HG03159 (cell line): ENCODE measurements around the gene DNLZ.
"Not testable (repeated sequence)": the region's sequence is repeated elsewhere in the genome, so short reads cannot be mapped to it uniquely, and the experiment has no call there.

Source experiments
- ATAC-seq: cut with Tn5 transposase; IDR thresholded peaks from one replicate; pipeline ENCODE4 v1.9.1; 2021; ENCODE audit warnings: mild to moderate bottlenecking, moderate library complexity; ENCODE audit not compliant: unreplicated experiment

Gene DNLZ

GRCh38 chr9:136361754-136362449 lies 1.6 kb downstream of the DNLZ start:
- no peak for ATAC-seq

GRCh38 chr9:136361047-136361753 lies 2.3 kb downstream of the DNLZ start:
- ATAC-seq = no peak

- no peak for ATAC-seq
Observed at GRCh38 chr9:136359774-136360718, 3.5 kb downstream of the DNLZ start.

DNA sequence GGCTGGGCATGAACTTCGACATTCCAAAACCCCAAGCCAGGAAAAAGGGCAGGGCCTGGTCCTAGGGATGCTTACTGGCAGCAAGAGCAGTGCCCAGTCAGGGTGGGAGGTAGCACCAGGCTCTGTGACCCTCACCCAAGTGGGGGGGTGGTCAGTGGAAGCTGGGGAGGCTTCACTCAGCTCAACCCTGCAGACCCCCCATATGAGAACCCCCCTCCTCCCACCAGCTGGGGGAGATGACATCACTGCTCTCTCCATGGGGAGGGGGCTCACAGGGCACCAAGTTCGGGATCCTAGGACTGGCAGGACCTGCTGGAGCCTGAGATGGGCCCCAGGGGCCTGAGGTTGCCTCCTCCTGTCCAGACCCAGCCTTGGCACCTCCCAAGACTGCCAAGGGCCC lies 4.7 kb downstream of the DNLZ start:
- ATAC-seq = no peak

- no peak for ATAC-seq
Observed at GRCh38 chr9:136358016-136358415, 5.5 kb downstream of the DNLZ start.

DNA sequence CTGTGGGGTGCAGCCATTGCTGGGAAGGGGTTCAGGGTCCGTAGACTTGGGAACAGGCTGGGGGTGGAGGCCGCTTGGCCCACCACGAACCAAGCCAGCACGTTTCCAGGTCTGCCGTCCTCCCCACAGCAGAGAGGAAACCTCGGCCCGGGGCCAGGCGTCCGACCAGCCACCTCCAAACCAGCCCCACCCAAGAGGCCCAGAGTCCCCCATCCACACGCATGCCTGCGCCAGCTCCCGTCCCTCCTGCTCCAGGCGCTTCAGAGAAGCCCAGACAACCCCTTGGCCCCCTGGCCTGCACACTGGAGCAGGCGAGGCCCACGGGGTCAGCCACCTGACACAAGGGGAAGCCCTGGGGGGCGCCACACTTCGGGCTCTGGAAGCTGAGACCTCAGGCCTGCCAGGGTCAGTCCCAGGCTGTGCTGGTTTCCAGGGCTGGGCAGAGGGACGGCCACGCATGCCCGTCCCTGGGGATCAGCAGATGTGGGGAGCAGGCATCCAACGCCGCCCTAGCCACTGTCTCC lies 6.3 kb downstream of the DNLZ start:
- no peak for ATAC-seq

- ATAC-seq = no peak
Observed at GRCh38 chr9:136355616-136356557, 7.7 kb downstream of the DNLZ start.

DNA sequence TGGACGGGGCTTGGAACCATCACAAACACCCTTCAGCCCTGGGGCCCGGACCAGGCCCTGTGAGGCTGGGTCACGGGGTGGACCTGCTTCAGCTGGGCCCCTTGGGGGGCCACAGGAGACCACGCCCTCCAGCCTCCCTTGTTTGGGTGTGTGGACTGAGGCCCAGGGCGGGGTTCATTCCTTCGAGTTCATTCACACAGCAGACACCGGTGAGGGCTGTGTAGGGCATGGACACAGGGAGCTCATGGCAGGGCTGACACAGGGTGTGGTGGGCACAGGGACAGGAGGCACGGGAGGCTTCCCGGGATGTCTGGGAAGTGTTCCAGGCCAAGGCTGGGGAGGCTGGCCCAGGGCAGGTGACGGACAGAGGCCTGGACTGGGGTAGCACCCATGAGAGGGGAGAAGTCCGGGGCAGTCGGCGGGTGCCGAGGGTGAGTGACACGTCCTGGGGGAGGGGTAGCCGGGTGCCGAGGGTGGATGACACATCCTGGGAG lies 8.9 kb downstream of the DNLZ start:
- ATAC-seq = no peak

DNA sequence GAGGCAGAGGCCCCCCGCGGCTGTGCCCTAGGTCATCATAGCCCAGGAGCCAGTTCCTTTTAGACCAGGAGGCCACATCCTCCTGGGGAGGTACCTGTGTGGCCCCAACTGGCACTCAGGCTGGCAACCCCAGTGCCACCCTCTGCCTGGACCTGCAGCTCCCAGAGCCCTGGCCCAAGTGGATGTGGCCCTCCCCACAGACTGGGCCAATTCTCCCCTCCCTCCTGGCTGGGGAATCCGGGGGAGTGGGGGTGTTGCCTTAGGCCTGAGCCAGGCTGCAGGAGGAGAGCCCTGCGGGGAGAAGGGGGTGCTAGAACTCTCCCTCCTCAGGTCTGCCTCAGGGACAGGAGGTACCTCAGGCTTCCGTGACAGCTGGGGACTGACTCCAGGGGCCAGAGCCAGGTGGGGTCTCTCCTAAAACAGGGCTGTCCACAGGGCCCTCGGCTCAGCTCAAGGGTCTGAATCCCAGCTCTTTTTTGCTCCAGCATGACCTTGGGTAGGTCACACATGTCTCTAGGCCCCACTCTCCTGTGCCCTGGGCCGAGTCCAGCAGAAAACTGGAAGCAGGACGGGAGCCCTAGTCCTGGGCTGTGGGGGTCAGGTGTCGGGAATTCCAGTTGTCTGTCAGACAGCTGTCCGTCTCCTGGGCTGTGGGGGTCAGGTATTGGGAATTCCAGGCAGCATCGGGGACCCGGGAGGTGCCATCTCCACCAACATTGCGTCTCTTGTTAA lies 9.6 kb downstream of the DNLZ start:
- no peak for ATAC-seq

DNA sequence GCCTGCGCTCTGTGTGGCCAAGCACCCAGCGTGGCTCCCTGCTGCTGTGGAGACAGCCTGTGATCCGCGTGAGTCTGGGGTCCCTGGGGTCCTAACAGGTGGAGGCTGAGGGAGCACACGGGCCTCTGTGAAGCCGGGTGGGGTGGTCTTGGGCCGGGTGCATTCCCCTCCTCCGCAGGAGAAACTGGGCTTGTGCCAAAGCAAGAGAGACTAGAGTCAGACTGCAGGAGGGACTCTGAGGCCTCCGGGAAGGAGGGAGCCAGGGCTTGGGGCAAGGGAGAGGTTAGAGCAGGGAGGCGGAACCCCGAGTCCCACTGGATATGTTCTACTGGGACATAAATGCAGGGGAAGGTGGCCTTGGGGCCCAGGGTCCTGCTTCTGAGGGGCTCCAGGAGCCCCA lies 10.5 kb downstream of the DNLZ start:
- no peak for ATAC-seq

GRCh38 chr9:136352682-136353081 lies 10.9 kb downstream of the DNLZ start:
- ATAC-seq = no peak

GRCh38 chr9:136351868-136352267 lies 11.7 kb downstream of the DNLZ start:
- not testable (repeated sequence) for ATAC-seq

GRCh38 chr9:136351252-136351800 lies 12.2 kb downstream of the DNLZ start:
- ATAC-seq = no peak

DNA sequence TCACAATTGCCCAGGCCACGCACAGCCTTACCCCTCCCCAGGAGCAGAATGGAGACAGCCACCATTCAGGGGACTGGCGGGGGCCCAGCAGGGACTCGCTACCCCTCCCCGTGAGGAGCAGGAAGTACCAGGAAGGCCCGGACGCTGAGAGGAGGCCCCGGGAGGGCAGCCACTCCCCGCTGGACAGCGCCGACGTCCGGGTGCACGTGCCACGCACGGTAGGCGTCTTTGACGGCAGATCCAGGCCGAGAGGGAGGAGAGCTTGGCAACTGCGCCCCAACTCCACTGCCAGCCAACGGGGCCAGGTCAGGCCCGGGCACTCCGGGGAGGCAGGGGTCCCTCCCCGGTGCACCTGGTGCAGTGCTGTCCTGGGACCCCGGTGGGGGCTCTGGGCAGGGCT lies 14.0 kb downstream of the DNLZ start:
- no peak for ATAC-seq

DNA sequence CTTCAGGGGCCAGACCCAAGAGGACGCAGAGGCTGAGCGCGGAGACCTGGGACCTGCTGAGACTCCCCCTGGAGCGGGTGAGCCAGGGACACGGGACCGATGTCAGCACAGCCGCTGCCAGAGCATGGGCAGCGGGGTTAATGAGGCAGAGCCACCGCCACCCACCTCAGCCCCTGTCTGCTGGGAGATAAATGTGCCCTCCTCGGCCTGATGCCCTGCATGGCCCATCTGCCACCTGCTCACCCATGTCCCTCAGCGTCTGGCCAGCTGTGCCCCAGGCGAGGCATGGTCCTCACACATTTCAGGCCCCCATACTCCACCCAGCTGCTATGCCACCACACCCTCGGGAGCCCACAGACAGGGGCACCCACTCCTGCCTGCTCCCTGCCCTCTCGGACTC lies 14.9 kb downstream of the DNLZ start:
- ATAC-seq = no peak

DNA sequence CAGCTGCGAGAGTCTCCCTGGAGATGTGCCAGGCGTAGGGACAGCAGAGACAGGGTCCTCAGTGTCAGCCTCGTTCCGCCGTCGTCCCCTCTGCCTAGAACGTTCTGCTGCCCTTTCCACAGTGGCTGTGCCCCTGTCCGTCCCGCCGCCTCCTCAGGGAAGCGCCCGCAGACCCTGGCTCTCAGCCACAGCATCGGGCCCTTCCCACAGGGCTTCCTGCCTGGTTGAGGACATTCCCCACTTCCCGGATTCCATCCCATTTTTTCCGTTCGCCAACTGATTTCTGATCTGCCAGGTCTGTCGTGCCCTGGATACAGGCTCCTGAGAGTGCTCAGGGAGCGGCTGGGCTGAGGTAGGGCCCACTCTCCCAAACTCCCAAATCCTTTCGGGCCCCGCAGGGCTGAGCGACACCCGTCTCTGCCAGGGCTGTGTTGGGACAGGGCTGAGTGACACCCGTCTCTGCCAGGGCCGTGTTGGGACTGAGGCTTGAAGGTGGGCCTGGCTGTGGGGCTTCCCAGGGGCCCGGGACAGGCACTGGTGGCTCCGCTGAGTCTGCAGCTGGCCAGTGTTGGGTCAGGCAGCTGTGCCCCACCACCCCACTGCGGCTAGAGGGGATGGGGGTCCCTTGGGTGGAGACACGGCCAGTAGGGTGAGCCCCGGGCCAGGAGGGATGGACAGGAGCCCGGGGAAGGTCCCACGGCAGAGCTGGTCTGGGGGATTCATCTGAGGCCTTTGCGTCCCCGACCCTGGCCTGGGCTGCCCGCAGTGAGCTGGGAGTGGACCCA lies 15.9 kb downstream of the DNLZ start:
- no peak for ATAC-seq

- no peak for ATAC-seq
Observed at GRCh38 chr9:136346927-136347465, 16.5 kb downstream of the DNLZ start.

- ATAC-seq = no peak
Observed at GRCh38 chr9:136346157-136346481, 17.4 kb downstream of the DNLZ start.
